ENCODE data around the gene SRGAP1.
"Not testable (repeated sequence)": the region's sequence is repeated elsewhere in the genome, so short reads cannot be mapped to it uniquely, and the experiment has no call there.

Gene SRGAP1

DNA sequence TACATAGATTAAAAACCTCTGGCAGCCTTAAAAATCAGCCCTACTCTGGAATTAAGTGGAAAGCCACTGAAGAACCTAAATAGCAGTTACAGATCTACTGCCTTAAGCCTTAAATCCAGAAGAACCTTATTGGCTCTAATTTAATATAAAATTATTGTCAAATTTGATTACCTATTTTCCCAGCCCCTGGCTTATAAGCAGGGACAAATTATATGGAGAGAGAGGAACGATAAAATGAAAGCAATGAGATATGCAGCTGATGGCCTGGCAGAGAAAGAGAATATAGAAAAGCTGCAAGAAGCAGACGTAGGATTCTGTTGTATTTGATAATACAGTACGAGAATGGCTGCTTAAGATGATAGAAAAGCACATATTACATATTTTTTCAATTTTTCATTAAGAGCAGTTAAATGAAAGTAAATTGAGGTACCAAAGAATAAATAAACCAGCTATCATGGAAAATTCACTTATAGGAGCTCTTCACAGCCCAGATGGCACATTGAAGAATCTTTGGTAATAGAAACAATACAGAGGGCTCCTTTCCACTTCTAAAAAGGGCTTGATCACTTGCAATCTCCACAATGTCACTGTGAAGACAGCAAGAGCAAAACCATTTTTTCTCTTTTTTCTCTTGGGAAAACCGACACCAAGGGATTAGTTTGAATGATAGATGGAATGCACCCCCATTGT, 248.2 kb downstream of the SRGAP1 start:
- no peak for DNase-seq

DNA sequence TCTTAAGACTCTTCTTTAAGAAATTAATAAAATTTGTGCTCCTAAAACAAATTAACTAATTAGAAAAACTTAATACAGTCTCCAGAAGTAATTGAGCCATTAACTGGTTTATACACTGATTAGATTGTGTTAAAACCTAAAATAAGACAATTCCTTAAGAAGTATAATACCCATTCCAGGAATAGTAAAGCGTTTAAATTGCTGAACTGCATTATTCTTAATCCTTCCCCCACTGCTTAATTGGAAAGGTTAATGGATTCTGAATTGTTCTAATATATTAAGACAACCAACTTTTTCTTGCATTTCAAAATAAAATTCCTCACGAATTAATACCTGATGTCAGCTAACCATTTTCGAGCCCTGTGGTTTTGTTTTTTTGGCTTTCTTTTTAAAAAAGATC, 249.2 kb downstream of the SRGAP1 start:
- no peak for DNase-seq

DNA sequence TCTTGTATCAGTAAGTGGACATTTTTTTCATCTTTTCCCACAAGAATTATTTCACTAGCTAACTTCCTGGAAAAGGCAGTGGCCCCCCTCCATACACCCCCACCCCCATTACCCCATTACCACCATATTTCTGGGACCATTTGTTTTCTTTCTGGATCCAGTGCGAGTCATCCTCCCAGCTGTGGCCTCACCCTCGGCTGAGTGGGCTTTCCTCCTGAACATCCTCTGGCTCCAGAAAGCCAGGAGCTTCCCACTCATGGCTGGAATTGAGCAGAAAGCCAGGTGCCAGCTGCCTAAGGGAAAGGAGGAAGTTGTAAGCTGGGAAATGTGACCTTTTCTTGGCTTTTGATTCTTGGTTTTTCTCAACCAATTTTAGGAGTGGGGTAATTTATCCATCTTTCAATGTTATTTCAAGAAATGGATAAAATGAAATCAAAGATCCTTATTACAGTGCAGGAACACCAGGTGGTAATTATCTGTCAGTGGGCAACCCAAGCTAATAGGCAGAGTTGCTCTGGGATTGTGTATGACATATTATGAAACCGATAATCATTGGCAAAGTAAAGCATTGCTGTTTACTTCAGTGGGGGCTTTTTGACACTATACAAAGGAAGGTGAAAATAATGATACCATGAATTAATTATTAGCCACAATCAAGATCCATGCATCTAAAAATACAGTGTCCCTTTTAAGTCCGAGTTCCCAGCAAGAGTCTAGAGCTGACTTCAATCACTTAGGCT, 253.0 kb downstream of the SRGAP1 start:
- no peak for DNase-seq

DNA sequence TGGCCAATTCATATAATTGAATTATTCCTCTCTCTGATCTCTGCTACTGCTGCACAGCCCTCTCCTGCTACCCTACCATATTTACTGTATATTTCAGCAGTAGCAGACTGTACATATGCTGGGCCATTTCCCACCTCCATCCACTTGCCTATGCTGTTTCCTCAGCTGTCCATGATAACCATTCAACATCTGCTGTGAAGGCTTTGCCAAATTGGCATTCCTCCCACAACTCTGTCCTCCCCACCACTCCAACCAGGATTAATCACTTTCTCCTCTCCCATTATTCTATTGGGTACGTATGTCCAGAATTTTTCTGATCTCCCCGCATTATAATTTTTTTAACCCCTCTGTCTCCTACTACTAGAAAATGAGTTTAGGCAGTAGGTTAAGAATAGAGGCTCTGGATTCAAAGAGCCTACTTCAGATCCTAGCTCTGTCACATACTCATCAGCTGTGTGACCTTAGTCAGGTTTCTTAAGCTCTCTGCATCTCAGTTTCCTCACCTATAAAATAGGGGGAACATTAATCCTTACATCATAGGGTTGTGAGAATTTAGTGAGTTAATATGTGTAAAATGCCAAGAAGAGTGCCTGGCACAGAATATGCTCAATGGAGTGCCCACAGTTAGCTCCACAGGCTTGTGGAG, 254.3 kb downstream of the SRGAP1 start:
- DNase-seq, result no peak

DNA sequence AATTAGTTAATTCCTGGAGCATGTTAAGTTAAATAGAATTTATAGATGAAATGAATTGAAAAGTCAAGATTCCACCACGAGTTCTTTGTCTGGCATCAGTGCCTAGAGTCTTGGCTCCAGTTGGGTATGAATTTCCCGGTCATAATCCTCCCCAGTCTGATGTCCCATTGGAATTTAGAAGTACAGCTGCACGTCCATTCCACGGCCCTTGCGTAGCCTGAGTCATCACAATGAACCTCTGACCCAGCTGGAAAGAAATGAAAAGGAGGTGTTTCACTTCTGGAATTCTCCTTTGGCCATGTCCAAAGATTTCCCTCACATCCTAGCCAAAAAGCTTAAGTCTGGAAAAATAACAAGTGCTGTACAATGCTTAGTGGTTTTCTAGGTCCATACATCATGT, 254.9 kb downstream of the SRGAP1 start:
- DNase-seq, result no peak

- no peak for DNase-seq
These were observed 257.8 kb downstream of the SRGAP1 start for GRCh38 chr12:64102339-64102738.

DNA sequence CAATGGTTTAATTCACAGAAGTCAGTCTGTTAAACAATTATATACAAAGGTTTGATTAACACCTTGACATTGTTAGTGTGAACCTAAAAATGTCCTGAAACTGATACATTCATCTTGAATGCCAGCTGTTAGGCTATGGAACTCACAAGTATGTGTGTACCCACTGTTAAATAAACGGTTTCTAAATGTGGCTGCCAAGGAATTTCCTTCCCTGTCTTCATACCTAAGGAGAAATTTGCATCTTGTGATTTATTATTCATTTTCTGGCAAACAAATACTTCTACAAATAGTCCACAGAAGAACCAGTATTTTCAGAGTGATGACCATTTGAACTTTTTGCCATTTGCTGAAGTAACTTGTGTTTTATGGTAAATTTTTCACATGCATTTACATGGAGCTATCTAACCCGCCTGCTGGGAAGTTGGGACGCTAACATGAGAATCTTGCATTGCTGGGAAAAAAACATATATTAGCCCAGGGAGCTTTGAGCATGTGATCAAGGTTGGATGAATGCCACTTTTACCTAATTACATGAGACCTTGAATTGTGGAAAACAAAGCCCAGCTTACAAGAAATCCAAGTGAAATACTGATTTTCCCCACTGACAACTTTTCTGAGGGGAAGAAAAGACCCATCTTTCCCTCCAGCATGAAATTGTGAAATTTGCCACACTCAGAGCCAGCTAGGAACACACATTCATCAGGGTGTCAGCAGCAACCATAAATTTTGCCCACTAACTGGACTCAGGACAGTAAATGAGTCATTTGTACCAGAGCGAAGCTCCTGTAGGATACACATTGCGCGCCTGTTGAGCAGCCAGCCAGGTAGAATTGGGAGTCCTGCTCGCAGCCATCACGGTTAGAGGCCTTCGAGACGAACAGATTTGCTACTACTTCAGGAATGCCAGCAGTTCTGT, 259.6 kb downstream of the SRGAP1 start:
- DNase-seq, result peak; percentile 85

GRCh38 chr12:64105026-64105425, 260.5 kb downstream of the SRGAP1 start:
- DNase-seq, result no peak

GRCh38 chr12:64107776-64108175, 263.3 kb downstream of the SRGAP1 start:
- no peak for DNase-seq

GRCh38 chr12:64109706-64110105, 265.2 kb downstream of the SRGAP1 start:
- no peak for DNase-seq

- DNase-seq, result no peak
These were observed 266.4 kb downstream of the SRGAP1 start for GRCh38 chr12:64110864-64111263.

GRCh38 chr12:64116969-64117368, 272.5 kb downstream of the SRGAP1 start:
- no peak for DNase-seq

- DNase-seq, result no peak
These were observed 276.1 kb downstream of the SRGAP1 start for GRCh38 chr12:64120568-64120967.

- not testable (repeated sequence) for DNase-seq
These were observed 276.6 kb downstream of the SRGAP1 start for GRCh38 chr12:64121086-64121485.

DNA sequence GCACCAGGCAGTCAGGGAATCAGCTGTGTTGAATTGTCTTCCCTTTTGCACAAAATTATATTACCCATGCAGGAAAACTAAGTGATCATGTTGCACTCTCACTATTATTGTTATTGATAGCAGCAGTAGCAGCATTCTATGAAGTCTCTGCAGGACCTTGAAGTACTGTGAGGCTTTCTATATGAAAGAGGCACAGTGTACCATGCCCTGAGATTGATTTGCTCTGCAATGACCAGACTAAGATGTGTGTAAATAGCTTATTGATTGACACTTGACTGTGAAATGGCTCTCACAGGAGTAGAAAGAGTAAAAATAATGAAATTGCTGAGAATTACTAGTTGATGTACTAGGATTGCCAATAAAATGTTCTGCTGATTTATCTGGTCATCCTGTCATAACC, 277.7 kb downstream of the SRGAP1 start:
- no peak for DNase-seq

GRCh38 chr12:64122995-64123394, 278.5 kb downstream of the SRGAP1 start:
- DNase-seq, result no peak

- no peak for DNase-seq
These were observed 278.9 kb downstream of the SRGAP1 start for GRCh38 chr12:64123448-64123847.

DNA sequence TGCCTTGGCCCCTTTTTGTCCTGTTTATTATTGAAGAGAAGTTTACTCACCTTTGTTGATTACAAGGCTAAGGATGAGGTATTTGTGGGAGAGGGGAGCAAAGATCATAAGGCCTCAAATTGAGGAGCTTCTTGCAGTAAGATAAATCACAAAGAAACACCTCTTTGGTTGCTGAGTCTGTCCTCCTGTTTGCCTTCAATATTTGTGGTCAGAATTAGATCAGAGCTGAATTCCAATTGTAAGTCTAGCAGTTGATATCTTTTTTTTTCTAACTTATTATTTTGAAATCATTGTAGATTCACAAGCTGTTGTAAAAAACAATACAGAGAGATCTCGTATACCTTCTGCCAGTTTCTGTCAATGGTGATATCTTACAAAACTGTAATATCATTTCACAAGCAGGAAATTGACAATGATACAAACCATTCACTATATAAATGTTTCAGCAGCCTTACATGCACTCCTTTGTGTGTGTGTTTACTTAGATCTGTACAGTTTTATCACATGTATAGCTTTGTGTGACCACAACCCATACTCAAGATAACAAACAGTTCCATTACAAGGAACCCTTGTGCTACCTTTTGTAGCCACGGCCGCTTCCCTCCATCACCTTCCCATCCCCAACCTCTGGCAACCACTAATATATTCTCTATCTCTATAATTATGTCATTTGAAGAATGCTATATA, 280.2 kb downstream of the SRGAP1 start:
- DNase-seq, result no peak

DNA sequence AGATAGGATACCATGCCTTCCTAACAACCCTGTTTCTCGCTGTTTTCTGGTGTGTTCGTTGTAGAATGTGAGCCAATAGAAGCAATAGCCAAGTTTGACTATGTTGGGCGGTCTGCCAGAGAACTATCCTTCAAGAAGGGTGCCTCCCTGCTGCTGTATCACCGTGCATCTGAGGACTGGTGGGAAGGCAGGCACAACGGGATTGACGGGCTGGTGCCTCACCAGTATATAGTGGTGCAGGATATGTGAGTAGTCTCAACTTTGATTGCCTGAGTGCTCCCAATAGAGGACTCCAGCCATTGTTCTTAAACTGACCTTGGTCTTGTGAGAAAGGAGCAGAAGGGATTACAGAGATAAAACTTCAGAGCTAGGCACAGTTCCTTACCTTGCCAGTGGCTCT, 281.4 kb downstream of the SRGAP1 start:
- no peak for DNase-seq

- no peak for DNase-seq
These were observed 283.3 kb downstream of the SRGAP1 start for GRCh38 chr12:64127811-64128210.

DNA sequence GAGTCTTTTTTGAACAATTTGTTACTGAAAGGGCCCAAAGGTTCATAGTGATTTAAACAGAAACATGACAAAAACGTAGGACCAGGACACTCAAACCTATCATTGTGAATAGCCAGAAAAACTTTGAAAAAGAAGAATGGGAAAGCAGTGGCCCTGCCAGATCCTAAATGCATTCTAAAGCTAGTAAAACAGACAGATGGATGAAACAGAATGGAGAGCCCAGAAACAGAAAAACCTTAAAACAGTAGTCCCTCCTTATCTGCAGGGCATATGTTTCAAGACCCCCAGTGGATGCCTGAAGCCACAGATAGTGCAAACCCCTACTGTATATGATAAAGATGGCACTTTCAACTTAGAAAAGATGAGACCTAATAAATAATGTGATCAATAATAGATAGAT, 283.9 kb downstream of the SRGAP1 start:
- DNase-seq, result no peak

GRCh38 chr12:64130476-64130875, 286.0 kb downstream of the SRGAP1 start:
- not testable (repeated sequence) for DNase-seq

Data from islet precursor cell (in vitro differentiated cells).